Fibroblast of villous mesenchyme (primary cell): Measurements from ENCODE around the gene SRCIN1. TPM values are rescaled to one million over a fixed set of nuclear protein-coding genes. Genes with fewer than 3 reads are reported as not detected.

ENCODE experiments used
- DNase-seq: peaks from one replicate; pipeline ENCODE4 v3.0.0-alpha.2; 2010; ENCODE audit warnings: low read depth
- H3K4me3 ChIP-seq: 2 replicates; pipeline ENCODE4 v1.5.1; 2011; ENCODE audit warnings: low read depth, mild to moderate bottlenecking, low read length
- CTCF ChIP-seq: IDR thresholded peaks from 2 replicates; pipeline ENCODE4 v1.5.1; 2012; ENCODE audit warnings: low read depth, mild to moderate bottlenecking, low read length; ENCODE audit not compliant: insufficient read depth
- total RNA-seq: library from RNA; depleted of rRNA; stranded (reverse); fragments of >200 nt; gene quantifications from 2 replicates; pipeline ENCODE4 v1.2.3, GENCODE V29; 2012

SRCIN1 gene
- total RNA-seq, 1 donor: not detected

GRCh38 chr17:38574712-38575111, 31.0 kb downstream of the SRCIN1 start:
- H3K4me3 ChIP-seq: no peak overlapping the region
- no peak for DNase-seq
- TF ChIP-seq CTCF: no peak

- TF ChIP-seq CTCF: no peak
- H3K4me3 ChIP-seq: no peak overlapping the region
- no peak for DNase-seq
Observed at GRCh38 chr17:38572669-38573365, 32.9 kb downstream of the SRCIN1 start.

GRCh38 chr17:38571833-38572668, 33.7 kb downstream of the SRCIN1 start:
- TF ChIP-seq CTCF: no peak
- H3K4me3 ChIP-seq: no peak overlapping the region
- no peak for DNase-seq

GRCh38 chr17:38569701-38570512, 35.8 kb downstream of the SRCIN1 start:
- H3K4me3 ChIP-seq: no peak overlapping the region
- no peak for DNase-seq
- TF ChIP-seq CTCF: no peak

GRCh38 chr17:38568845-38569510, 36.8 kb downstream of the SRCIN1 start:
- H3K4me3 ChIP-seq: no peak overlapping the region
- TF ChIP-seq CTCF: no peak
- no peak for DNase-seq

GRCh38 chr17:38568274-38568673, 37.5 kb downstream of the SRCIN1 start:
- H3K4me3 ChIP-seq: no peak overlapping the region
- DNase-seq: no peak
- no peak for TF ChIP-seq CTCF
